Fibroblast of the conjunctiva (primary cell): Measurements from ENCODE around the gene CELF1.
A peak's percentile ranks its signal among the peaks of the same experiment; 100 is the strongest.

Experiments used
- DNase-seq: peaks from one replicate; pipeline ENCODE4 v3.0.0-alpha.2; 2010; ENCODE audit warnings: low read depth

CELF1 gene

GRCh38 chr11:47415949-47416472 is 136.9 kb downstream of the CELF1 start:
- peak; percentile 91 for DNase-seq
